ENCODE measurements around the gene DNAH8.

GRCh38 chr6:38974389-38975151 lies 259.5 kb downstream of the DNAH8 start:
- no peak for TF ChIP-seq CTCF (conservative IDR thresholded peaks at IDR 0.05; ENCODE audit: low read depth, low read length)
- TF ChIP-seq EZH2 (IDR thresholded peaks at IDR 0.05; ENCODE audit: low read length, unreplicated experiment) = no peak
- no peak for TF ChIP-seq EZH2phosphoT487 (IDR thresholded peaks at IDR 0.05; ENCODE audit: borderline replicate concordance, low read length)
